ENCODE data around the gene SIMC1.

GRCh38 chr5:176352116-176352878 is 114.1 kb downstream of the SIMC1 start:
- TF ChIP-seq CTCF (conservative IDR thresholded peaks at IDR 0.05) (no peak), EZH2 (IDR thresholded peaks at IDR 0.05; ENCODE audit: low read depth) (no peak)

Data from PC-9 (cell line).